OCI-LY7 (cell line): ENCODE measurements around the gene SRPK2.

Source experiments
- EZH2phosphoT487 ChIP-seq: fragments of 200-600 bp; sonication (generic); IDR thresholded peaks from 2 replicates; pipeline ENCODE4 v1.6.1; 2018; ENCODE audit warnings: low read depth, borderline replicate concordance, mild to moderate bottlenecking, mixed run types, antibody characterized with exemption, low read length, moderate library complexity, mixed read lengths
- TF ChIP-seq, protein P1 (sequence below): fragments of 200-600 bp; sonication (generic); conservative IDR thresholded peaks from 2 replicates; pipeline ENCODE4 v1.5.1; 2014; ENCODE audit warnings: mild to moderate bottlenecking, antibody characterized with exemption, low read length, moderate library complexity, mixed read lengths

DNA sequence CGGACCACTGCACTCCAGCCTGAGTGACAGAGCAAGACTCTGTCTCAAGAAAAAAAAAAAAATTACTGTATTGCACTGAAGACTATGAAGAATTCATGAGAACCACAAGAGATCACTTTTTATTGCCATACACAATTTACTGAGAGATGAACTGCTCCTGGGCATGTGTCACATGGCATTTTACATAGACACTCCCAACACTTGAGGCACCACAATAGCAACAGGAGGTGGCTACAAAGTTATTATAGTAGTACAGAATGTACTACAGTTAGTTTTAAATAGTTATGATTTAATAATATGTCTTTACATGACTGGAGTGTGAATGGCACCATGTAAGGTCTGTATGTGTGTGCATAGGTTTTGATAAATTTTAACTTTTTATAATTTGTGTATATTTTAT lies 304.1 kb downstream of the SRPK2 start:
- TF ChIP-seq, protein P1, sequence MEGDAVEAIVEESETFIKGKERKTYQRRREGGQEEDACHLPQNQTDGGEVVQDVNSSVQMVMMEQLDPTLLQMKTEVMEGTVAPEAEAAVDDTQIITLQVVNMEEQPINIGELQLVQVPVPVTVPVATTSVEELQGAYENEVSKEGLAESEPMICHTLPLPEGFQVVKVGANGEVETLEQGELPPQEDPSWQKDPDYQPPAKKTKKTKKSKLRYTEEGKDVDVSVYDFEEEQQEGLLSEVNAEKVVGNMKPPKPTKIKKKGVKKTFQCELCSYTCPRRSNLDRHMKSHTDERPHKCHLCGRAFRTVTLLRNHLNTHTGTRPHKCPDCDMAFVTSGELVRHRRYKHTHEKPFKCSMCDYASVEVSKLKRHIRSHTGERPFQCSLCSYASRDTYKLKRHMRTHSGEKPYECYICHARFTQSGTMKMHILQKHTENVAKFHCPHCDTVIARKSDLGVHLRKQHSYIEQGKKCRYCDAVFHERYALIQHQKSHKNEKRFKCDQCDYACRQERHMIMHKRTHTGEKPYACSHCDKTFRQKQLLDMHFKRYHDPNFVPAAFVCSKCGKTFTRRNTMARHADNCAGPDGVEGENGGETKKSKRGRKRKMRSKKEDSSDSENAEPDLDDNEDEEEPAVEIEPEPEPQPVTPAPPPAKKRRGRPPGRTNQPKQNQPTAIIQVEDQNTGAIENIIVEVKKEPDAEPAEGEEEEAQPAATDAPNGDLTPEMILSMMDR: no peak
- TF ChIP-seq EZH2phosphoT487: no peak
